HG03159 (cell line): ENCODE data around the gene RHD.
"Not testable (repeated sequence)": the region's sequence is repeated elsewhere in the genome, so short reads cannot be mapped to it uniquely, and the experiment has no call there.

Source experiments
- ATAC-seq: cut with Tn5 transposase; IDR thresholded peaks from one replicate; pipeline ENCODE4 v1.9.1; 2021; ENCODE audit warnings: mild to moderate bottlenecking, moderate library complexity; ENCODE audit not compliant: unreplicated experiment

The RHD gene

DNA sequence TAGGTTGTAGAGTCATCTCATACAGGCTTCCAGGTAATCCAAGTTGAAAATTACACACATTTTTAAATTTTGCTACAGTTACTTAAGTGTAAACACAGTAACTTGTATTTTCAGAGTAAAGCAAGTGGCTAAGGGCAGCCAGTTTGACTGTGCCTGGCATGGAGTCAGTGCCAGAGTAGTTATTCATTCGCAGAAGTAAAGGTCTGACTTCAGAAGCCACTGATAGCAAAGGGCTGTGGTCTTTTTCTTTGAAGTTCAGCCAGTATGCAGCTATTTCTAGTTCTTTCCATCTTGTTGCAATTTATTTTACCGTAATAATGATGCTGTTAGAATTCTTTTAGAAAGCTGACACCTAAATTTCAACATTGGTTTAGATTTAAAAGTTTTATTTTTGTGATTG, 75.2 kb downstream of the RHD start:
- no peak for ATAC-seq

DNA sequence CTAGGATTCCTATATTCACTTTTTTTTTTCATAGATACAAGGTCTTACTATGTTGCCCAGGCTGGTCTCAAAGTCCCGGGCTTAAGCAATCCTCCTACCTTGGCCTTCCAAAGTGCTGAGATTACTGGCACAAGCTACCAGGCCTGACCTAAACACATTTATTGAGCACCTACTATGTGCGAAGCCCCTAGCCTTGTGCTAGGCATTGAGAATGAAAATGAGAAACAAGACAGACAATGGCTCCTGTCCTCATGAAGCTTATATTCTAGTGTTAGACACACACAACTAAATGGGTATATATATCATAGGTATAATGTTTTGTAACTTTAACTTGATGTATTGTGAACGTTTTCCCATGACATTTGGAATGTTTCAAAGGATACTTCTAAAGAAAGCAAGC, 77.3 kb downstream of the RHD start:
- ATAC-seq, result no peak

DNA sequence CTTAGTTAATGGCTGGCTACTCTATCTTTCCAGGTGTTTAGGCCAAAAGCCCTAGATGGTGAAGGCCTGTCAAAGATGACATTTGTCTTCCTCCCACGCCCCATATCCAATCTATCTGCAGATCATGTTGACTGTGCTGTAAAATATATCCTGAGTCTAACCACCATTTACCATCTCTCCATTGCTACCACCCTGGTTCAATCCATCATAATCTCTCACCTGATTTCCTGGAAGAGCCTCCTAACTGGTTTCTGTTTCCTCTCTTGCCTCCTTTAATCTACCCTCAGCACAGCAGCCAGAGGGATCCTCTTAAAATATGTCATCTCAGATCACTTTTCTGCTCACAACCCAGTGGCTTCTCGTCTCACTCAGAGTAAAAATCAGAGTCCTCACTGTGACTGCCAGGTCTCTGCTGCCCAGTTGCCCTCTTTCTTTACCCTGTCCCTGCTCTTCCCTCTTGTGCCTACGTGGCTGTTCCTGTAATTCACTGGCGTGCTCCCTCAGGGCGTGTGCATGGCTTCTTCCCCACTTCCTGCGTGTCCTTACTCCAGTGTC, 83.6 kb downstream of the RHD start:
- ATAC-seq, result no peak

- no peak for ATAC-seq
These were observed 84.1 kb downstream of the RHD start for GRCh38 chr1:25356441-25356840.

DNA sequence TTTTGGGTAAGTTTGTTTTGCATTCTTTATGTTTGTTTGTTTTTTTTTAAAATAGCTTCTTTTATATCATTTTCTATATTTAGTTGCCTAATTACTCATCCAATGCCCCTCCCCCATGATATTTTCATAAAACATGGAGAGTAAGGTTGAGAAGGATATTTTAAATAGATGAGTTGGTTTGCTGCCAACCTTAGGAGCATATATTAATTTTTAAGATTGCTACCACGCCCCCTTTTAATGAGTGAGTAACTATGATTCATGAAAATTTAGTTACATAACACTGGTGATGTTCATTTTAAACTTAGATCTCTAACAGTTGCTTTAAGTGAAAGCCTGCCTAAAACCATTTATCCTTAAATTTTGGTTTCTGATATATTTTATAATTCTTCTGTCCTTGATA, 84.5 kb downstream of the RHD start:
- ATAC-seq, result no peak

- ATAC-seq, result no peak
These were observed 88.6 kb downstream of the RHD start for GRCh38 chr1:25360596-25361581.

GRCh38 chr1:25361901-25362300, 89.6 kb downstream of the RHD start:
- ATAC-seq, result no peak

GRCh38 chr1:25362634-25363559, 90.6 kb downstream of the RHD start:
- ATAC-seq, result not testable (repeated sequence)

- ATAC-seq, result no peak
These were observed 96.9 kb downstream of the RHD start for GRCh38 chr1:25369241-25369640.

GRCh38 chr1:25369691-25370271, 97.5 kb downstream of the RHD start:
- not testable (repeated sequence) for ATAC-seq

GRCh38 chr1:25371757-25372156, 99.4 kb downstream of the RHD start:
- not testable (repeated sequence) for ATAC-seq

DNA sequence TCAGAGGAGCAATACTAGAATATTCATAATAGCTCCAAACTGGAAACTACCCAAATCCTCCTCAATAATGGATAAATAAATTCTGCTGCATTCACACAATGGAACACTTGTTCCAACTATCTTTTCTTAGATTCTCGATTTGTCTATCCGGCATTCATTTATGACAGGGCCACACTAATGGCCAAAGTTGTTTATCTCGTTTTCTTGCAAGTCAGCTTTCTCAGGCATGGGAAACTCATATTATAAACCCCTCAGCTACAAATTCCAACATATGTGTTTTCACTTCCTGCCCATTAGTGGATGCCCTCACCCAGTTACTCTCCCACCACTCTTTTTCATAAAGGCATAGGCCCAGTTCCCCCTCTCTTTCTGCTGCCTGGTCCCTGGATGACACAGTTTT, 106.1 kb downstream of the RHD start:
- not testable (repeated sequence) for ATAC-seq
